GM18868 (cell line): ENCODE measurements around the gene LRRC56.
"Not testable (repeated sequence)": the region's sequence is repeated elsewhere in the genome, so short reads cannot be mapped to it uniquely, and the experiment has no call there.

ENCODE experiments used
- ATAC-seq: cut with Tn5 transposase; IDR thresholded peaks from one replicate; pipeline ENCODE4 v1.9.1; 2021; ENCODE audit warnings: mild to moderate bottlenecking, moderate library complexity; ENCODE audit not compliant: unreplicated experiment

The LRRC56 gene

DNA sequence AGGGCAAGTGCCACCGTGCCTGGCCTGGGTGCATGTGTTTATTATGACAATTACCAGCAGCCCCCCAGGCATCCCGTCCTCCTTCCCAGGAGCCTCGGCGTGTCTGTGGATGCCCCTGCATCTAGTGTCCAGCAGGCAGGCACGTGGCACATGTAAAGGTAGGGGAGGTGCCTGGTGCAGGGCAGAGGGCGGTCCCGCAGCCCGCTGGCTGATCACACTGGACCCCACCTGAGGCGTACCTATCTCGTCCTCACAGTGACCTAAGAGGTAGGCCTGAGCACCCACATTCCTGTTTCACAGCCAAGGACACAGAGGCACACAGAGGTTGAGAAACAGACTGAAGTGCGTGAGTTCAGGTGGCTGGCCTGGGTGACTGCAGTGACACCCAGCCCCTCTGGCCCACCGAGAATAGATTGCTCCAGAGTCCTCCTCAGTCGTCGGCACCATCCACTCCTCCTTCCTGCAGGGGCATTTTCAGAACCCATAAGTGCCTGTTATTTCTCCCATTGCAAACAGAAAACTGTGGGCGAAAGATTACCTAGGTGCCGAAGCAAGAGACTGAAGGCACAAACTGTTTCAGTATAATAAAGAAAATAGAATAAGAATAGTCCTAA is 35.9 kb downstream of the LRRC56 start:
- no peak for ATAC-seq

DNA sequence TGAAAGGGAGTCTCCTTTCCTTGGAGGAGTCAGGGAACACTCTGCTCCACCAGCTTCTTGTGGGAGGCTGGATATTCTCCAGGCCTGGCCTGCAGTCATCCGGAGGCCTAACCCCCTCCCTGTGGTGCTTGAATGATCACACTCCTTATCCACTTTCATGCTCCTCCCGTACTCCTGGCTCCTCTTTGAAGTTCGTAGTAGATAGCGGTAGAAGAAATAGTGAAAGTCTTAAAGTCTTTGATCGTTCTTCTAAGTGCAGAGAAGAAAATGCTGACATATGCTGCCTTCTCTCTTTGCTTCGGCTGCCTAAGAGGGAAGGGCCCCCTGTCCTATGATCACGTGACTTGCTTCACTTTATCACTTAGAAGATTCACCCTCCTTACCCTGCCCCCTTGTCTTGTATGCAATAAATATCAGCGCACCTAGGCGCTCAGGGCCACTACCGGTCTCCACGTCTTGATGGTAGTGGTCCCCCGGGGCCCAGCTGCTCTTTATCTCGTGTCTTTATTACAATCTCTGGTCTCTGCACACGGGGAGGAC is 36.8 kb downstream of the LRRC56 start:
- ATAC-seq = not testable (repeated sequence)

DNA sequence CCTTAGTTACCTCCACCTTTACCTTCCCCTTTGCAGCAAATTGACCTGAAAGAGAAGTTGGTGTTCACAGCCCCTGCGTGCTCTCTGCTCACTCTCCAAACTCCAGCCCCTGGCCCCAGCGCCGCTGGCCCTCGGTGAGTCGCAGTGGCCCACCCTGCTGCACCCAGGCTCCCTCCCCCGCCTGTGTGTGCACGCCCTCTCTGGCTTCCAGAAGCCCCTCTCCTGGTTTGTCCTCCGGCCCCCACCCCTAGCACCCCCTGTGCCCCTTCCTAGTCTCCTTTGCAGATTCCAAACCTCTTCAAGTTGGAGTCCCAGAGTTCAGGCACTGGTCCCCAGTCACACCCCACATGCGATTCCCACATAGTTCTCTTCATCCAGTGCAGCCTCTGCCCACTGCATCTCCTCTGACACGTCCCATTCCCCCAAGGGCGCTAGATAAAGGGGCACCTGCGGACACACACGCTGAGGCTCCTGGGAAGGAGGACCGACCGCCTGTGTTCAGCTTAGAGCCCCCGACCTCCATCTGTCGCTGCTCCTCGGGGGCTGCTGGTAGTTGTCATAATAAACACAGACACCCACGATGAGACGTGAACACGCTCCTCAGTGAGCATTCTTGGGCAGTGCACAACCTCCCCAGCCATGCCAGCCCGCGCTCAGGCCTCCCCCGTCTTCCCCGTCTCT is 37.4 kb downstream of the LRRC56 start:
- ATAC-seq = no peak

DNA sequence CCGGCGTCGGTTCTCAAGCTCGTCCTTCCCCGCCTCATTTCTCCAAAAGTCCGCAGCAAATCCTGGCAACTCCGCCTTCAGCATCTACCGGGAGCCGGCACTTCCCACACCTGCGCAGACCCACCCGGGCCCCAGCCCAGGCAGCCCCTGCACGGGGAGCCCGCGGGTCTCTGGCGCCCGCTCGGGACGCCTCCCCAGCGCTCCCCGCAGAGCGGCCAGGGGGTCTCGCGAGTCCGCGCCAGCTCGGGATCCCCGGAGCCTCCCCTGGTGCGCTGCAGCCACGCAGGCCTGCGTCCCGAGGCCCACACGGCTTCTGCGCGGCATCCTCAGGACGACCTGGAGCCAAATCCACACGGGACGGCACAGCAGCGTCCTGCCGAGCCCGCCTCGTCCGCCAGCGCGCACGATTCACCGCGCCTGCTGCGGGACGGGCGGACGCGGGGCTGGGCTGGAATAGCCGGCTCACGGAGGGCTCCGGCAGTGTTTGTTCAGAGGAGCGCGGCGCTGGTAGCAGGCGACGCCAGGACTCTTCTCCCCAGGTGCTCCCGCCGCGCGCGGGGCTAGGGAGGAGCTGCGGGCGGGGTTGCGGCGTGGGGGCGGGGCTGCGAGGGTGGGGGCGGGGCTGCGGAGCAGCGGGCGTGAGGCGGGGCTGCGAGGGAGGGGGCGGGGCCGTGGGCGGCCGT is 38.1 kb downstream of the LRRC56 start:
- peak; percentile 27 for ATAC-seq

DNA sequence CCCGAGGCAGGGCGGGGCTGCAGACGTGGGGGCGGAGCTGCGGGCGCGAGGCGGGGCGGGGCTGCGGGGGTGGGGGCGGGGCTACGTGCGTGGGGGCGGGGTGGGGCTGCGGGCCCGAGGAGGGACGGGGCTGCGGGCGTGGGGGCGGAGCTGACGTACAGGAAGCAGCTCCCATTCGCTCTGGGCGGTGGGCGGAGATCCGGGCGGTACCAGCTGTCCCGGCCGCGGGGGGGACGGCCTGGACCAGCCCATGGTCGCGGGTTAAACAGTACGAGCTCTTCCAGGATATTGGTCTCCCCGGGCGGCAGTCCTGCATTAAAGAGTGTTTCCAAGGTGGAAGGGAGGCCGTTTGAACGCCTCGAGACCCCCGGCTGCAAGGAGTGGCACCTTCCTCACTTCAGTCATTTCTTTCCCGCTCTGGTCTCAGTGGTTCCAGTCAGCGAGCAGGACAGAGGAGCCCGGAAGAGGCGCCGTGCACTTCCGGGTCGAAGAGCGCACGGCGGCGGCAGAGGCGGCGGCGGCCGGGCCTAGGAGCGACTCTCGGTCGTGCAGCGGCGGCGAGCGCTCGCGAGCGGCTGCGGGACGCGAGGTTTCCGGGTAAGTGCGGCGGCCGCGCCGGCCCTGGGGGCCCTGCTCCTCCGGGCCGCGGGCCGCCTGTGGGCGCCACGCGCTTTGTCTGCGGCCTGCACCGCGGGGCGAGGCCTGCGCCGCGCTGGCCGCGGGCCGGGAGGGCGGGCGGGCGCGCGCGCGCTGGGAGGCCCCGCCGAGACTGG is 38.9 kb downstream of the LRRC56 start, which contains the start of gene PHRF1:
TSS of gene PHRF1 (plus strand) at position 475 of the 773 bp plus-strand sequence. CDS start 5,043 bp downstream, outside the sequence.
- ATAC-seq = peak; percentile 84

DNA sequence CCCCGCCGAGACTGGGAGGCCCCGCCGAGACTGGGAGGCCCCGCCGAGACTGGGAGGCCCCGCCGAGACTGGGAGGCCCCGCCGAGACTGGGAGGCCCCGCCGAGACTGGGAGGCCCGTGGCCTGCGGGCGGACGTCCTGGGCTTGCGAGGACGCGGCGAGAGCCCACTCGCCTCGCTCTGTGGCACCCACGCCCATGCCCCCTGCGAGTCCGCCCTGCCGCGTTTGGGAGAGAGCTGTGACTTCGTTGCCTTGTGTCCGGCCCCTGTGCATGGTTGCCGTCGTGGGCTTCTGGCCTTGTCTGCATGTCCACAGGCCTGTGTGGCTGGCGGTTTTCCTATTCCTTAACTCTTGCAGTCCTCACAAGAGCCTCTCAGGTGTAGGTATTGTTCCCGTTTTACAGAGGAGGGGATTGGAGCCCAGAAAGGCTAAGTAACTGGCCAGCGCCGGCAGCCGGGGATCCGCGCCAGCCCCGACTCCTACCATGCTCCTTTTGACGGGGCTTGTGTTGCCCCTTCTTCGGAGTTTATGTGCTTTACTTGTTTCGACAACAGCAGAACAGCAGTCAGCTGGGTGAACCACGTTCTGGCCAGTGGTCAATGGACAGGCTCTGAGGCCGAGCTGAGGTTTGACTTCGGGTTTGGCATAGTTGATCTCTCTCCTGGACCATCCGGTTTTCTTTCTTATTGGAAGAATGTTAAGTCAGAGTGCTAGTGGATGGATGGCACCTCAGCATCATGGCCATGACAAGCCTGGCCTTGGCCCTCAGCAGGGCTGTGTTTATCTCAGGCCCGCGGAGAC is 39.7 kb downstream of the LRRC56 start:
- ATAC-seq = no peak

DNA sequence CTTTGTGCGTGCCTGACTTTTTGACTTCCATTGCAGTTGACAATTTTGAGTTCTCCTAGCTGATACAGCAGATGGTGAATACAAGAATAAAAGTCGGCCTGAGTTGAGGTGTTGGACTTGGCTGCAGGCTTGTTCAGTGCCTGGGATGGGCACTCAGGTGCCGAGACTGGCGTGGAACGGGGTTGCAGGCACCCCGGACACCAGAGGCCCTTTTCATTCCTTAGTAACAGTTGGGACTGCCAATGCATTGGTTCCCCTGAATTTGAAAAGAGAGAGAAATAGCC is 40.2 kb downstream of the LRRC56 start:
- no peak for ATAC-seq

DNA sequence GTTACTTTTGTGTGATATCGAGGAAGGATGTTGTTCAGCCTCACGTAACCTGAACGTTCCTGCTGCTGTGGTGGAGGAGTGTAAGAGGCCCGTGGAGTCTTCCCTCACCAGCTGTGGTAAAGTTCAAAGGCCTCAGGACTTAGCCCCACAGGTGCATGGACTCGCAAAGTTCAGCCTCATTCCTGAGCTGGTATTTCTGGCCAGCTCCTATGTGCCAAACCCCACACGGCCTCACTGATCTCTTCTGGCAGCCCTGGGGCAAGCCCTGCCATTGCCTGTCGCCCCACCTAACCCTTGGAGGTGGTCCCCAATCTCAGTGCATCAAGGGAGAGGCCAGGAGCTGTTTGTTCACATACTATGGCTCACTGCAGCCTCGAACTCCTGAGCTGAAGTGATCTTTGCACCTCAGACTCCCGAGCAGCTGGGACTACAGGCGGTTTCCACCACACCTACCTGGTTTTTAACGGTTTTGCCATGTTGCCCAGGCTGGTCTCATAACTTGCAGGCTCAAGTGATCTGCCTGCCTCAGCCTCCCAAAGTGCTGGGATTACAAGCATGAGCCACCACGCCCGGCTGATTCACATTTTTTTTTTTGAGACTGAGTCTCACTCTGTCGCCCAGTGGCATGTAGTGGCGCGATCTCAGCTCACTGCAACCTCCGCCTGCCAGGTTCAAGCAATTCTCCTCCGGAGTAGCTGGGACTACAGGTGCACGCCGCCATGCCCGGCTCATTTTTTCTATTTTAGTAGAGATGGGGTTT is 41.1 kb downstream of the LRRC56 start:
- no peak for ATAC-seq

DNA sequence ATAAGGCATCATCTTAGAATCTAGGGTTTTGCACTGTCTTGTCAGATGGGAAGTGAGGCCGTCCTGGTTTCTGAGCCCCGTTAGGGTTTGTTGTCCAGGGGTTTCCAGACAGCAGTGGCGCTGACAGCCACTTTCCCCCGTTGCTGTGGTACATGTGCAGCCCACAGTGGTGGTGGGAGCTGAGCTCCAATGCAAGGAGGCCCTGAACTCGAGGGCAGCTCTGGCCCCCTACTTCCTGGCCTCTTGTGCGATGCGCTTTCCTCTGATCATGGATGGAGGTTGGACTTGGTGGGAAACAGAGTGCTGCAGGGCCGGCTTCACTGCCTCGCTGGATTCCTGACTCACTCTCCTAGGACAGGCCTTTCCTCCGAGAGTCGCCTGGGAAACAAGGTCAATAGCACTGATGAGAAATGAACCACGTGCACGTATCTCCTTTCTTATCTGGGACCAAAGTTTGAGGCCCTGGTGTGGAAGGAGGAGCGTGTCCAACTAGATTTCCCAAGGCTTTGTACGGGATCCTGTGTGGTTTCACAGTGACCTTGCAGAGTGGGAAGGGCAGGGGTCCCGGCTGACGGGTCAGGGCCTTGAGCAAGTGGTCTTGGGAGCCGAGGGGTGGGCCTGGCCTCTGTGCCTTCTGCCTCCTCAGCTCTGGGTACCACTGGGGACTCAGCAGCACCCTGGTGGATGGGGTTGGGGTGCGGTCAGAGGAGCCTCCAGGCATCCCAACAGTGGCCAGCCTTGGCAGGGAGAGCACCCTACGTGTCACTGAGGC is 42.7 kb downstream of the LRRC56 start:
- no peak for ATAC-seq

DNA sequence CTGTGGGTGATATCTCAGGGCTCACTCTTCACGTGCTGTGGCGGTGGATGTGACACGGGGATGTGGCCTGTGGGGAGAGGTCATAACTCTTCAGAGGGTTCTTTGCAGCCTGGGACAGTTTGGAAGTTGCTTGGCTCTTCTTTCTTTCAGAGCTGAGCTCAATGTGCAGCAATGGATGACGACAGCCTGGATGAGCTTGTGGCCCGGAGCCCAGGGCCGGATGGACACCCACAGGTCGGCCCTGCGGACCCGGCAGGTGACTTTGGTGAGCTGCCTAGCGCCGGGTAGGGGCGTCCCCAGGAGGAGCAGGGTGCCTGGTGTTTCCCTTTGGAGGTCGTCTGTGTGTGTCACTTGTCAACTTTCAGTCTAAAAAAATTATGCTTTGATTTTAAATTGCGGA is 44.0 kb downstream of the LRRC56 start:
- ATAC-seq = no peak

DNA sequence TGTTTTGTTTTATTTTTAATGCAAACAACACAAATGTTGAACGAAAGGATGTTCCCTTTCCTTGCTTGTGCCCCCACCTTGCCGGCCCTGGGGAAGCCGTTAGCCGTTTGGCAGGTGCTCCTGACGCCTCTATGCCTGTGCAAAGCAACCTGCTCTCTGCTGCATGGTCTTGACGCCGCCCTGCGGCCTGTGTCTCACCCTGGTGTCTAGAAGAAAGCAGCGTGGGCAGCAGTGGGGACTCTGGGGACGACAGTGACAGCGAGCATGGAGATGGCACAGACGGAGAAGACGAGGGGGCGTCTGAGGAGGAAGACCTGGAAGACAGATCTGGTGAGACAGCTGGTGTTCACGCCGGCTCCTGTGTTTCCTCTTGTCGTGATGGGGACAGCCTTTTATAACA is 44.4 kb downstream of the LRRC56 start:
- ATAC-seq = no peak

DNA sequence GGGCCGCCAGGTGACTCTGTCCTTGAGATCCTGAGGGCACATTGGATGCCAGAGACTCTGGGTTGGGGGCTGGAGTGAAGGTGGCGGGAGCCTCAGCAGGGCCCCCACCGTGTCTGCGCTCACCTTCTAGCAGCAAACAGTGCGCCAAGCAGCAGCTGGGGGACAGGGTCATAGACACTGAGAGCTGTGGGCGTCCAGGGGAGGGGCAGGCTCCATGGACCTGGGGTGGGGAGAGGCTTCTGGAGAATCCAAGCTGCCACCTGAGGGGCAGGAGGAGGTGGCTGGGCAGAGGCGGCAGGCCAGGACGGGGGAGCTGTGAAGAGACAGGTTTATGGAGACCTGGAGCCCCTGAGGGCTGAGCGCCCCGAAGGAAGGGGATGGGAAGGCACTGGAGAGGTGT is 47.0 kb downstream of the LRRC56 start:
- no peak for ATAC-seq

DNA sequence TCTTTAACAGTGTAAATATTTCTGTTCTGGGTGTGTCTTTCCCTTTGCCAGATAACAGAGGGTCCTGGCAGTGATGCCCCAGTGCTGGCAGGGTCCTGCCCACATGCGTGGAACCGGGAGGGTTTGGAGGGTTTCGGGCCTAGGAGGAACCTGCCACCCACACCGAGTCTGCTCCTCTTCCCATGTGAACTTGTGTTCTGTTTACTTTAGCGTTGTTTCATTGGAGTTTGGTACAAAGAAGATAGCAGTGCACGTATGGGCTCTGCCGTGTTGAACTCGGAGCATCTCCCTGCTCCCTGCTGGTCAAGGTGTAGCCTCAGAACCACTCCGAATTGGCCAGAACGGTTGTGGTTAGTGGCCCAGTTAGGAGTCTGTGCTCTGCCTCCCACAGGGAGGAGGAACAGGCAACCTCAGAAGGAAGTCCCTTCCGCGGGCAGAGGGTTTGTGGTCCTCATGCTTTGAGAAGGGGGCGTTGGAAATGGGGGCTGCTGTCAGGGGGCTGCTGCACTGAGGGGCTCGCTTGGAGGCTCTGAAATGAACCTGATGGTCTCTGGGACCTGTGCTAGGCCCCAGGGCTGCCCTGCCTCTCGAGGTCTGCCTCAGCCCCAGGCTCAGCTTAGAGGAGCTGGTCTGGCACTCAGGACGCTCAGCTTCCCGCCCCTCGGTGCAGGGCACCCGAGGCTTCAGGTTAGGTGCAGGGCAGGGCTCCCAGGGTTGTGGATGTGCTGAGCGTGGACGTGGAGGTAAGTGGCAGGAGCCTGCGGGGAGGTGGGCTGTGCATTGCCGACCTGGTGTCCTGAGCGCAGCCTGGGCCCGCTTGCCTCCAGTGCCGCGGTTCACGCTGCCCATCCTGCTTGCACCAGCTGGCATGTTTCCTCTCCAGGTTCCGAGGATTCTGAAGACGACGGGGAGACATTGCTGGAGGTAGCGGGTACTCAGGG is 49.3 kb downstream of the LRRC56 start:
- no peak for ATAC-seq

DNA sequence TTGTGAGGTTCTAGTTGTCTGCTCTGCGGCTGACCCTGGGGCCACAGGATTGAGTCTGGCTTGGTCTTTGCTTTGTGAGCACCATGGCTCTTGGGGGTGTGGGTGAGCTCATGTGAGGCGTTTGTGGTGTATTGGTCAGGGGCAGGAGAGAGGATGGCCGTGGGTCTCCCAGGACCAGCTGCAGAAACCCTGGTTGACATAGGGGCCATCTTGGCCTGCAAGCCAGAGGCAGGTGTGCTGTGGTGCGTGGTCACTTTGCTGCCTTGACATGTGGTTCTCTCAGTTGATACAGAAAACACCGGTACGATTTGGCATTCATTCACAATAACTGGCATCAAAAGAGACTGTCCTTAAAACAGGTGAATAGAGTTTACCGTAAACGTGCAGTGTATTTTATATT is 50.2 kb downstream of the LRRC56 start:
- no peak for ATAC-seq

DNA sequence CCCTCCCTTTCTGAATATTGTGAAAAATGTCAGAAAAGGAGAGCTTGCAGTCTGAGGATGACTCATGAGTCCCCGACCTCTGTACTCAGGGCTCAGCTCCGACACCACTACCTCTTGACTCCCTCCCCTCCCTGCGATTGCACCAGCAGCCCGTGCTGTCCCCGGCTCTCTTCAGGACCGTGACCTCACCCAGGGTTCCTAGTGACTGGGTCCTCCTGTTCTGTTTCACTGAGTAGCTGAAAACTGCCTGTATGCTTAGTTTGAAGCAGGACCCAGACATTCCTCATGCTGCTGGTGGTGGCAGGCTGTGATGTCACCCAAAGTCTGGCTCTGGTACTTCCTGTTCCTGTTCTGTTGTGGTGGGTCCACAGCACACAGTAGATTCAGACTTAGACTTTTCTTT is 50.7 kb downstream of the LRRC56 start:
- ATAC-seq = no peak

DNA sequence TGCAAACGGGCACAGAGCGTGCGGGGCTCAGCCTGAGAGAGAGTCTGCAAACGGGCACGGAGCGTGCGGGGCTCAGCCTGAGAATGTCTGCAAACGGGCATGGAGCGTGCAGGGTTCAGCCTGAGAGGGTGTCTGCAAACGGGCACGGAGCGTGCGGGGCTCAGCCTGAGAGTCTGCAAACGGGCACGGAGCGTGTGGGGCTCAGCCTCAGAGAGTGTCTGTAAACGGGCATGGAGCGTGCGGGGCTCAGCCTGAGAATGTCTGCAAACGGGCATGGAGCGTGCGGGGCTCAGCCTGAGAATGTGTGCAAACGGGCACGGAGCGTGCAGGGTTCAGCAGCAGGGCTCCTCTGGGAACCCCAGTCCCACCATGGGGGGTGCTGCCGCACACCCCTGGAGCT is 52.5 kb downstream of the LRRC56 start:
- ATAC-seq = no peak

DNA sequence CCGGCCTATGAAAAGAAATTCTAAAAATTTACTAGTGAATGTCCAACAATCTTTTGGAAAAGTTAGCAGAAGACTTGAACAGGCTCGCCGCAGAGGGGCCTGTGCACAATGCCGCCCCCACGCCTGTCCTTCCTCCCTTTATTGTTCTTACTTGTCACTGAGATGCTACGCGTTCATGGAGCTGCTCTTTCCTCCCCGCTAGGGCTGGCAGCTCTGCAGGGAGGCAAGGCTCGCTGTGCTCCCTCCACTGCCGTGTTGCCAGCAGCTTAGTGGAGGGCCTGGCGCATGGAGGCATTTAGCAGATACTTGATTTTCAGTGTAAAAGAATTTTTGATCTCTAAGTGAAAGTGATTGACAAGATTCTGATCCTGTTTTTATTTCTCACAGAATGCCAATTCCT is 53.7 kb downstream of the LRRC56 start:
- no peak for ATAC-seq

DNA sequence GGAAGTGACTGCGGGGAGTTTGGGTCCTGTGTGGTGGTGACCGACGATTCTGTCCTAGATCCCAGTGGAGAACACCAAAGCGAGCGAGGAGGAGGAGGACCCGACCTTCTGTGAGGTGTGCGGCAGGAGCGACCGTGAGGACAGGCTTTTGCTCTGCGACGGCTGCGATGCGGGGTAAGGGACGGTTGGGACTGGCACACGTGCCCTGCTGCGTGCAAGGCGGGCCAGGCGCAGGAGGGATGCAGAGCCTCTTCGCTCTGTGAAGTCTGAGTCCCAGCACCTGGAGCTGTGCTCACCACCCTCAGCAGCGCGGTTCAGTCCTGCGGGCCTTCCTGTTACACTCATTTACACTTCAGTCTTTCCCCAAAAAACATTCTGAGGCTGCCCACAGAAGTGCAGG is 55.2 kb downstream of the LRRC56 start:
- no peak for ATAC-seq
